Rectal smooth muscle tissue (tissue), 1 donor: Measurements from ENCODE around the gene ZFP30.
"Not testable (repeated sequence)": the region's sequence is repeated elsewhere in the genome, so short reads cannot be mapped to it uniquely, and the experiment has no call there.

Source experiments
- H3K27ac ChIP-seq: one replicate; pipeline ENCODE4 v1.7.0; 2013; ENCODE audit warnings: low read depth, low read length, inconsistent platforms
- H3K27me3 ChIP-seq: one replicate; pipeline ENCODE4 v1.7.0; 2013; ENCODE audit warnings: low read length; ENCODE audit not compliant: control insufficient read depth, insufficient read depth
- H3K36me3 ChIP-seq: one replicate; pipeline ENCODE4 v1.7.0; 2013; ENCODE audit warnings: low read length; ENCODE audit not compliant: control insufficient read depth, insufficient read depth
- H3K4me1 ChIP-seq: one replicate; pipeline ENCODE4 v1.7.0; 2013; ENCODE audit warnings: low read length; ENCODE audit not compliant: control insufficient read depth, insufficient read depth
- H3K4me3 ChIP-seq: one replicate; pipeline ENCODE4 v1.7.0; 2013; ENCODE audit warnings: low read length
- H3K9ac ChIP-seq: one replicate; pipeline ENCODE4 v1.7.0; 2013; ENCODE audit warnings: low read length

ZFP30 gene

GRCh38 chr19:37655301-37655688 is at the start of gene ZFP30:
ZFP30 (minus strand) TSS chr19:37655465; CDS start chr19:37647822, 7,643 bp downstream.
- Histone ChIP-seq H3K9ac (peak within 1 kb of the TSS; percentile 86), H3K27me3 (no peaks in the 10 kb centered on the region), H3K4me3 (peak within 1 kb of the TSS; percentile 93), H3K27ac (peak within 1 kb of the TSS; percentile 92), H3K36me3 (no peaks in the 10 kb centered on the region), H3K4me1 (peaks cover 6% of the 10 kb centered on the region)

DNA sequence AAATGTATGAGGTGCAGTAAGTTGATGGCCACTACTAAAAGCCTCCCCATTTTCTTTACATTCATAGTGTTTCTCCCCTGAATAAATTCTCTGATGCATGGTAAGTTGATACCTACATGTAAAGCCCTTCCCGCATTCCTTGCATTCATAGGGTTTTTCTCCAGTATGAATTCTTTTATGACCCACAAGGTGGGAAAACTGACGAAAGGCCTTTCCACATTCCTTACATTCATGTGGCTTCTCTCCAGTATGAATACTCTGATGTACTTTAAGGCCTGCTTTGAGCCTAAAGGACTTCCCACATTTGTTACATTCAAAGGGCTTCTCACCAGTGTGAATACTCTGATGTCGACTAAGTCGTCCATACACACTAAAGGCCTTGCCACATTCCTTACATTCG is 43.8 kb upstream of the ZFP30 start:
- no peak overlapping the region for H3K9ac ChIP-seq
- no peak overlapping the region for H3K27ac ChIP-seq
- H3K27me3 ChIP-seq: no peaks in the 10 kb centered on the region
- H3K4me3 ChIP-seq: no peak overlapping the region
- H3K36me3 ChIP-seq: peaks cover 5% of the 10 kb centered on the region
- H3K4me1 ChIP-seq: no peaks in the 10 kb centered on the region

DNA sequence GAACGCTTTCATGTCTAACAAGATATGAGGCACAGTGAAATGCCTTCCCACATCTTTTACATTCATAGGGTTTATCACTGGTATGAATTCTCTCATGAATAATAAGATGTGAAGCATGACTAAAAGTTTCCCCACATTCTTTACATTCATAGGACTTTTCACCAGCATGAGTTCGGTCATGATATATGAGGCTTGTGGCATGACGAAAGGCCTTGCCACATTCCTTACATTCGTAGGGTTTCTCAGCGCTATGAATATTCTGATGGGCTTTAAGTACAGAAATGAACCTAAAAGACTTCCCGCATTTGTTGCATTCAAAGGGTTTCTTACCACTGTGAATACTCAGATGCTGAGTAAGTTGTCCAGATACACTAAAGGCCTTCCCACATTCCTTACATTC is 43.0 kb upstream of the ZFP30 start:
- Histone ChIP-seq H3K27ac (no peak overlapping the region), H3K4me3 (no peak overlapping the region)

GRCh38 chr19:37695144-37695899 is 40.1 kb upstream of the ZFP30 start:
- no peak overlapping the region for H3K4me3 ChIP-seq
- no peak overlapping the region for H3K9ac ChIP-seq
- H3K4me1 ChIP-seq: no peaks in the 10 kb centered on the region
- no peak overlapping the region for H3K27ac ChIP-seq
- H3K27me3 ChIP-seq: no peaks in the 10 kb centered on the region
- peaks cover 3% of the 10 kb centered on the region for H3K36me3 ChIP-seq

More for the DNA sequence above, 43.0 kb upstream of the ZFP30 start:
- Histone ChIP-seq H3K36me3 (peaks cover 5% of the 10 kb centered on the region), H3K4me1 (no peaks in the 10 kb centered on the region), H3K27me3 (no peaks in the 10 kb centered on the region), H3K9ac (no peak overlapping the region)

DNA sequence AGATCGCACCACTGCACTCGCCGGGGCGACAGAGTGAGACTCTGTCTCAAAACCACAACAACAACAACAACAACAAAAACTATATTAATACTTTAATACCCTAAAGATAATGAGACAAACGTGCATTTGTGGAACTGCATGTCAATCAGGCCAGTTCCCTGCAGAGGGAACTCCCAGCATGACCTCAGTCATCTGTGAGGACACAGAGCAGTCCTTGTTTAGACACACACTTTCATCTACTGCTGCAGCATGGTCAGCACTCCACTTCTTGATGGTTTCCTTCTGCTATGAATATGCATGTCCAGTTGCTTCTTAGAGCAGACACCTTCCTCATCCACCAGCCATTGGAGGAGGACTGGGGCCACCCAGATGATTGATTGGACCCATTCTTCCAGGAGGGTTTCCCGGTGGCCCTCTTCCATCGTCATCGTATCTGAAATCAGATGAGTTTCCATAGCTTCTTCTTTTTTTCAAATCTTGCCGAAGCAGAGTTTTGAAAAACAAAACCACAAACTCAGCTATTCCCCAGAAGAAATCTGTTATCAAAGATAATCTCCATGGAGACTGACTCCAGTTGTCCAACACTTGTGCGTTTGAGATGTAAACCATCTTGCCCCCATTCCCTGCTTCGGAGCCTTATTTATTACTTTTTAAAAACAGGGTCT is 37.8 kb upstream of the ZFP30 start:
- no peaks in the 10 kb centered on the region for H3K27me3 ChIP-seq
- H3K4me1 ChIP-seq: no peaks in the 10 kb centered on the region
- H3K4me3 ChIP-seq: no peak overlapping the region
- H3K27ac ChIP-seq: no peak overlapping the region
- no peak overlapping the region for H3K9ac ChIP-seq
- no peaks in the 10 kb centered on the region for H3K36me3 ChIP-seq

DNA sequence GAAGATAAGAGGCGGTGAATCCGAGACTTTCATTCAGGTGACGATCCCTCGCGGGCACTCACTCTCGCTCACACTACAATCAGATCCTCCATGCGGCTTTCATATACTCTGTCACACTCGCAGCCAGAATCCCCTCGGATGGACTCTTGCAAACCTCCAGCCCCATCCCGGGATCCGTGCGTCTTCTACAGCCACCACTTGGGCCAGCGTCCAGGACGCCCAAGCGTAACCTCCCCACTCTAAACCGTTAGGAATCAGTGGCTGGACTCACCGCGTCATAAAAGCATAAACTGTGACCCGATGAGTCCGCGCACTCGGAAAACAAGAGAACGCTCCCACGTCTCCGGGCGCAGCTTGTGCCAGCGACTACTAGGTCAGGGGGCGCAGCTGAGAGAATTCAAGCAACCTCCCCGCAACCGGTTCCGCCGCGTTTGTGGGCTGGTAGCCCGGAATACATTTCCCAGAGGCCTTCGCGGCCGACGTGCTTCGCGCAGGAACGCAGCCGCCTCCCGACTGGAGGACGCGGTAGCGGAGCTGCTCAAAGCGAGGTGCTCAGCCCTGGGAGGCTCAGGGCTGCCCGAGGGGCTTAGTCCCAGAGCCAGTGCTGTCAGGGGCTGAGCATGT is 36.7 kb upstream of the ZFP30 start:
- no peaks in the 10 kb centered on the region for H3K4me1 ChIP-seq
- H3K27me3 ChIP-seq: no peaks in the 10 kb centered on the region
- H3K4me3 ChIP-seq: peak overlapping the region; percentile 88
- H3K36me3 ChIP-seq: no peaks in the 10 kb centered on the region
- peak overlapping the region; percentile 62 for H3K9ac ChIP-seq
- peak overlapping the region; percentile 79 for H3K27ac ChIP-seq

DNA sequence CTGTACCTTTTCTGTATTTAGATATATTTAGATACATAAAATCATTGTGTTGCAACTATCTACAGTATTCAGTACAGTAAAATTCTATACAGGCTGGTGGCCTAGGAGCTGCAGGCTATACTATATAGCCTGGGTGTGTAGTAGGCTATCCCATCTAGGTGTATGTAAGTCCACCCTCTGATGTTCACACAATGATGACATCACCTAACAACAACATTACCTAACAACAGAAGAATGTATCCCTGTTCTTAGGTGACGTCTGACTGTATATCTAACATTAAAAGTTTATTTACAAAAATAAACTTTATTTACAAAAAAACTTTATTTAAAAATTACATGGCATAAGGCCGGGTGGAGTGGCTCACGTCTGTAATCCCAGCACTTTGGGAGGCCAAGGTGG is 28.3 kb upstream of the ZFP30 start:
- H3K4me1 ChIP-seq: no peaks in the 10 kb centered on the region
- no peaks in the 10 kb centered on the region for H3K27me3 ChIP-seq
- no peak overlapping the region for H3K9ac ChIP-seq
- no peak overlapping the region for H3K27ac ChIP-seq
- no peak overlapping the region for H3K4me3 ChIP-seq
- no peaks in the 10 kb centered on the region for H3K36me3 ChIP-seq

DNA sequence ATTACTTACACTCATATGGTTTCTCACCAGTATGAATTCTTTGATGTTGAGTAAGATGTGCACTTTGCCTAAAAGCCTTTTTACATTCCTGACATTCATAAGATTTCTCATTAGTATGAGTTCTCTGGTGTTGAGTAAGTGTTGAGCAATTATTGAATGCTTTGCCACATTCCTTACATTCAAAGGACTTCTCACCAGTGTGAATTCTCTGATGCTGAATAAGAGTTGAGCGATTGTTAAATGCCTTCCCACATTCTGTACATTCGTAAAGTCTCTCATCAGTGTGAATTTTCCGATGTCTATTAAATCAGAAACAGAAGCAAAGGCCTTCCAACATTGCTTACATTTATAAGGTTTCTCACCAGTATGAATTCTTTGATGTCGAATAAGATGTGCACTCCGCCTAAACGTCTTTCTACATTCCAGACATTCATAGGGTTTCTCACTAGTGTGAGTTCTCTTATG is 14.2 kb upstream of the ZFP30 start:
- Histone ChIP-seq H3K36me3 (no peaks in the 10 kb centered on the region), H3K4me1 (no peaks in the 10 kb centered on the region), H3K4me3 (no peak overlapping the region)

DNA sequence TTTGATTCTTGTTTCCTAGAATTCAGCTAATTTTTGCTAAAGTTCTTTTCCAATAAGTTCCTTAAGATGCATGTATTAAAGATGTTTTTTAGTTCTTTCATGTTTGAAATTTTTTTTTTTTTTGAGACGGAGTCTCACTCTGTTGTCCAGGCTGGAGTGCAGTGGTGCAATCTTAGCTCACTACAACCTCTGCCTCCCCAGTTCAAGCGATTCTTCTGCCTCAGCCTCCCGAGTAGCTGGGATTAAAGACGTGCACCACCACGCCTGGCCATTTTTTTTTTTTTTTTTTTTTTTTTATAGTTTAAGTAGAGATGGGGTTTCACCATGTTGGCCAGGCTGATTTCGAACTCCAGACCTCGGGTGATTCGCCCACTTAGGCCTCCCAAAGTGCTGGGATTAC is 1.9 kb upstream of the ZFP30 start:
- H3K27ac ChIP-seq, H3K36me3 ChIP-seq, H3K4me1 ChIP-seq, H3K27me3 ChIP-seq, H3K9ac ChIP-seq, H3K4me3 ChIP-seq: not testable (repeated sequence)

More for the DNA sequence above, 14.2 kb upstream of the ZFP30 start:
- Histone ChIP-seq H3K27ac (no peak overlapping the region), H3K27me3 (no peaks in the 10 kb centered on the region), H3K9ac (no peak overlapping the region)

DNA sequence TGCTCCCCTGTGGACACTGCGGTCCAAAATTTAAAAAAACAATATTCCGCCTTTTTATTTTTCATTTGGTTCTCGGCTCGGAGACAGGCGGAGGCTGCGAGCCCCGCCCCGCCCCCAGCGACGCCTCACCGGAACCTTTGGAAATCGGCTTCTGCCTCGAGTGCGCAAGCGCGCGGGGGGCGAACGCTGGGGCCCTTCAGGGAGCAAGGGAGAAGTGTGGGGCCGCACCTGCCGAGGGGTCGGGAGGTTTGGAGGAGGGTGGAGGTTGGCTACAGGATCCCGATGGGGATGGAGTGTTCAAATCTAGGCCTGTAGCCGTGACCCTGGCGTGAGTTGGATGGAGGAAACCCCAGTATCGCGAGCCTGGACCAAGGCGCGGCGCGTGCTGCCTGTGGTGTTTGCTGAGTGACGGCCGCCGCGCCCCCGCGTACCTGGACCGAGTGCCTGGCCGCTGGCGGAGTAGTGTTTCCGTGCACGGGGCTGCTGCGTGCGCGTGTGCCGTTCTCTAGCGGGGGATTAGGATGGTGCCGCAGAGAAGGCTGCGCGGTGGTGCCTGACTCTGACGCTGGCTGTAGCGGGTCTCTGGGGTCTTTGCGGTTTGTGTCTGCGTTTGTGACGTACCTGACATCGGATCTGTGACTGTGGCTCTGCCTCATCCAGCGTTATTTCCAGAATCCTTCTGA is 565 bp upstream of the ZFP30 start:
- Histone ChIP-seq H3K27ac (peak overlapping the region; percentile 92), H3K4me1 (peaks cover 6% of the 10 kb centered on the region), H3K27me3 (no peaks in the 10 kb centered on the region), H3K9ac (peak overlapping the region; percentile 70), H3K4me3 (peak overlapping the region; percentile 93), H3K36me3 (no peaks in the 10 kb centered on the region)

DNA sequence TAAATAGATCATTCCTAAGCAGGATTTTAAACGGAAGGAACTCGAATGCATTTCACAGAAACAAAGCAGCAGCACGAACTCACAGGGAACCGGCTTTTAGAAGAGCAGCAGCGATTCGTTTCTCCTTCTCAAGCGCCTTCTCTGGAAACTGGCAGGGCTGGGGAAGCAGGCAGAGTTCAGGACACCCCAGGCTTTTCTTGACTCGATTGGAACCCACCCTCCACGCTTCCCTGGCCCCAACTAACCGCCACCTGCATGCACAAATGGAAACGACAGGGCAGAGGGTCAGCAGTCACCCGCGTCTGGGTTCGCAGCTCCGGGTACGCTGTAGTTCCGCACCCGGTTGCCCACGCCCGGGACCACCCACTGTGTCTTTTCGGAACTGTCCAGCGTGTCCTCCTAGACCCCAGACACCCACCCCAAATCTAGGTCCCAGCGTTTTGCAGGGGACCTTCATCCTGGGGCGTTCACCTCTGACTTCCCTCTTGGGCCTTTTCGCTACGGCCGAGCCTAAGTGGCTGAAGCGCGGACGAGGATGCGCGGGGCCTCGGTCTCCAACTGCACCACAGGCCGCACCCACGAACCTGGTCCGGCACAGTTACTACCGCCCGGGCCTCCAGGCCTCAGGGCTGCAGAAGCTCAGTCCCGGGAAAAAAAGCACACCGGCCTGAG is 500 bp downstream of the ZFP30 start:
- peak overlapping the region; percentile 93 for H3K4me3 ChIP-seq
- no peaks in the 10 kb centered on the region for H3K27me3 ChIP-seq
- H3K9ac ChIP-seq: peak overlapping the region; percentile 86
- peaks cover 6% of the 10 kb centered on the region for H3K4me1 ChIP-seq
- H3K27ac ChIP-seq: peak overlapping the region; percentile 92
- no peaks in the 10 kb centered on the region for H3K36me3 ChIP-seq

- Histone ChIP-seq H3K9ac (no peak overlapping the region), H3K4me3 (peak overlapping the region; percentile 93), H3K27ac (peak overlapping the region; percentile 92), H3K36me3 (no peaks in the 10 kb centered on the region), H3K27me3 (no peaks in the 10 kb centered on the region), H3K4me1 (peaks cover 6% of the 10 kb centered on the region)
These were observed 1.1 kb downstream of the ZFP30 start for GRCh38 chr19:37654118-37654517.
